Activated CD8-positive, alpha-beta T cell treated with anti-CD3 and anti-CD28 coated beads for 36 hours (primary cell): Measurements from ENCODE around the gene FBXO46. TPM values are rescaled to one million over a fixed set of nuclear protein-coding genes. Genes with fewer than 3 reads are reported as not detected.

Source experiments
- ATAC-seq: fragments of 200-7000 bp; cut with Tn5 transposase; one replicate; pipeline ENCODE4 v1.10.0; 2021; ENCODE audit warnings: mild to moderate bottlenecking, moderate library complexity
- CTCF ChIA-PET: fragments of 350-600 bp; sonication (Branson Sonifier 250); formaldehyde crosslinking; loops from one replicate; lab custom pipeline; 2021; ENCODE audit warnings: antibody characterized with exemption; lab: Charles Lee
- POLR2A ChIA-PET: fragments of 350-600 bp; sonication (Branson Sonifier 250); formaldehyde crosslinking; loops from one replicate; lab custom pipeline; 2021; ENCODE audit warnings: antibody characterized with exemption; lab: Charles Lee
- DNase-seq: peaks from one replicate; pipeline ENCODE4 v3.0.0-alpha.2; 2020
- H3K27ac Mint-ChIP-seq: one replicate; pipeline ENCODE4 v1.8.0; 2021; ENCODE audit warnings: mild to moderate bottlenecking, mixed read lengths
- H3K27me3 Mint-ChIP-seq: one replicate; pipeline ENCODE4 v1.8.0; 2021; ENCODE audit warnings: mixed read lengths
- H3K36me3 Mint-ChIP-seq: one replicate; pipeline ENCODE4 v1.8.0; 2021; ENCODE audit warnings: low read depth, mixed read lengths
- H3K4me1 Mint-ChIP-seq: one replicate; pipeline ENCODE4 v1.8.0; 2021; ENCODE audit warnings: low read depth, mixed read lengths
- H3K4me3 Mint-ChIP-seq: one replicate; pipeline ENCODE4 v1.8.0; 2021; ENCODE audit warnings: mild to moderate bottlenecking, moderate library complexity, mixed read lengths
- H3K9me3 Mint-ChIP-seq: one replicate; pipeline ENCODE4 v1.8.0; 2021; ENCODE audit warnings: mixed read lengths
- CTCF ChIP-seq: fragments of 200-600 bp; IDR thresholded peaks from one replicate; pipeline ENCODE4 v1.8.0; 2022; ENCODE audit warnings: antibody characterized with exemption, mild to moderate bottlenecking
- intact Hi-C: fragments of 100-400 bp; cut with micrococcal nuclease; formaldehyde crosslinking; loops from one replicate; pipeline ENCODE4 v1.10.0; 2022
- total RNA-seq, 2 experiments: library from RNA; stranded (reverse); gene quantifications; one replicate each; pipeline ENCODE4 v1.2.3, GENCODE V29; 2021

The FBXO46 gene
- total RNA-seq, 2 experiments from 2014 or later = 28.6 to 34.7 TPM

GRCh38 chr19:45681391-45682015, 49.2 kb downstream of the FBXO46 start:
- H3K27ac Mint-ChIP-seq = peak overlapping the region; percentile 46
- H3K4me1 Mint-ChIP-seq = peaks cover 17% of the 10 kb centered on the region
- POLR2A ChIA-PET = interaction anchor here (1.0 to 4.5 kb wide), 3 partner anchors 10 to 12 kb away, joined by 3 to 34 read pairs (median 3); partner anchors contain the start of genes QPCTL and SNRPD2

DNA sequence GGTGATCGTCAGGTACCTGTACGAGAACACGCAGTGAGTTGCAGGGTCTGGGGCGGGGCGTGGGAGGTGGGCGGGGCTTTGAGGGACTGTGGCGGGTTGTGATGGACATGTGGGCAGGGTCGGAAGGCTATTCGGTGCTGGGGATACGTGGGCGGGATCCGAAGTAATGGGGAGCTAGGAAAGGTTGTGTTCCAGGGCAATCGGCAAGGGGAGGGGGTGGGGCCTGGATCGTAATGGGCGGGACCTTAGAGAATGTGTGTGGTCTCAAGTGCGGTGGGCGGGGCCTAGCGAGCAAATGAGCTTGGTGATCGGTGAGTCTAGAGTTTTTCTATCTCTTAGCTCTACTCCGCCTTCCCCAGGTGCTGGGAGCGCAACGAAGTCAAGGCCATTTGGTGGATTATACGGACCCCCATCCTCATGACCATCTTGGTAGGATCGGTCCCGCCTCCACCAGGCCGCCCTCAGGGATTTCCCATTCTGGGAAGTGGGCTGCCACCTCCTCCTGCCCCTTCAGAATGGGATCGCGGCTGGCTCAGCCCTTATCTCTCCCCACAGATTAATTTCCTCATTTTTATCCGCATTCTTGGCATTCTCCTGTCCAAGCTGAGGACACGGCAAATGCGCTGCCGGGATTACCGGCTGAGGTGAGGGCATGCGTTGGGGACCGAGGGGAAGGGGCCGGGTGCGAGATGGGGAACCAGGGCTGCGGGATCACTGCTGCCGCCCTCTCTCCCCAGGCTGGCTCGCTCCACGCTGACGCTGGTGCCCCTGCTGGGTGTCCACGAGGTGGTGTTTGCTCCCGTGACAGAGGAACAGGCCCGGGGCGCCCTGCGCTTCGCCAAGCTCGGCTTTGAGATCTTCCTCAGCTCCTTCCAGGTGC, 53.1 kb downstream of the FBXO46 start:
- peaks cover 3% of the 10 kb centered on the region for H3K27me3 Mint-ChIP-seq
- ATAC-seq (peak; percentile 81), DNase-seq (peak; percentile 99)
- peaks cover 4% of the 10 kb centered on the region for H3K36me3 Mint-ChIP-seq
- TF ChIP-seq CTCF = no peak
- ChIA-PET POLR2A (interaction anchor here (0.6 to 3.8 kb wide), 7 partner anchors 10 to 36 kb away, joined by 3 to 30 read pairs (median 4); partner anchors contain the start of genes GIPR, QPCTL and SNRPD2), CTCF (interaction anchor here (1.0 to 9.0 kb wide), 11 partner anchors 8 to 238 kb away, joined by 3 to 101 read pairs (median 4); partner anchors contain the start of genes QPCTL, SIX5 and SNRPD2)
- H3K27ac Mint-ChIP-seq = peak overlapping the region; percentile 76
- H3K4me1 Mint-ChIP-seq = peaks cover 20% of the 10 kb centered on the region
- peak overlapping the region; percentile 69 for H3K4me3 Mint-ChIP-seq
- intact Hi-C loops = no loop called here
- no peaks in the 10 kb centered on the region for H3K9me3 Mint-ChIP-seq

More at GRCh38 chr19:45681391-45682015, 49.2 kb downstream of the FBXO46 start:
- Mint-ChIP-seq H3K9me3 (no peaks in the 10 kb centered on the region), H3K36me3 (peaks cover 13% of the 10 kb centered on the region), H3K27me3 (peaks cover 3% of the 10 kb centered on the region), H3K4me3 (peak overlapping the region; percentile 67)
- CTCF ChIA-PET = interaction anchor here (0.9 to 9.0 kb wide), 16 partner anchors 9 to 242 kb away, joined by 3 to 101 read pairs (median 4); partner anchors contain the start of genes QPCTL and SNRPD2
- peak; percentile 99 for TF ChIP-seq CTCF
- intact Hi-C loops = no loop called here
- DNase-seq (peak; percentile 91), ATAC-seq (peak; percentile 79)

GRCh38 chr19:45676851-45677263, 53.8 kb downstream of the FBXO46 start:
- H3K9me3 Mint-ChIP-seq = no peaks in the 10 kb centered on the region
- DNase-seq (peak; percentile 80), ATAC-seq (peak; percentile 56)
- peak overlapping the region; percentile 57 for H3K27ac Mint-ChIP-seq
- peak overlapping the region; percentile 69 for H3K4me3 Mint-ChIP-seq
- H3K4me1 Mint-ChIP-seq = peaks cover 17% of the 10 kb centered on the region
- ChIA-PET POLR2A (interaction anchor here (0.6 to 3.8 kb wide), 6 partner anchors 10 to 1111 kb away, joined by 3 to 30 read pairs (median 5); partner anchors contain the start of genes GIPR, QPCTL and SNRPD2), CTCF (interaction anchor here (1.1 to 9.0 kb wide), 6 partner anchors 14 to 238 kb away, joined by 3 to 101 read pairs (median 6); partner anchors contain the start of genes QPCTL, SIX5 and SNRPD2)
- H3K36me3 Mint-ChIP-seq = peaks cover under 1% of the 10 kb centered on the region
- intact Hi-C loops = no loop called here
- peaks cover 3% of the 10 kb centered on the region for H3K27me3 Mint-ChIP-seq
- TF ChIP-seq CTCF = no peak

GRCh38 chr19:45674946-45675345, 55.8 kb downstream of the FBXO46 start:
- H3K4me1 Mint-ChIP-seq = peaks cover 24% of the 10 kb centered on the region
- H3K27ac Mint-ChIP-seq = no peak overlapping the region
- ChIA-PET CTCF (interaction anchor here (0.9 to 2.3 kb wide), 3 partner anchors 13 to 33 kb away, joined by 3 to 9 read pairs (median 4); partner anchors contain the start of gene QPCTL), POLR2A (interaction anchor here (1.0 to 1.5 kb wide), 2 partner anchors 17 to 29 kb away, joined by 4 read pairs; partner anchors contain the start of gene SNRPD2)
- H3K4me3 Mint-ChIP-seq = no peak overlapping the region
- TF ChIP-seq CTCF = no peak
- peaks cover 8% of the 10 kb centered on the region for H3K27me3 Mint-ChIP-seq
- no peaks in the 10 kb centered on the region for H3K9me3 Mint-ChIP-seq
- H3K36me3 Mint-ChIP-seq = no peaks in the 10 kb centered on the region
- DNase-seq = no peak
- intact Hi-C loops = no loop called here
- ATAC-seq = no peak
